Activated CD8-positive, alpha-beta memory T cell treated with anti-CD3 and anti-CD28 coated beads for 48 hours (primary cell): Measurements from ENCODE around the gene CENPX.

Source experiments
- DNase-seq, 3 experiments: peaks; one replicate each; pipeline ENCODE4 v3.0.0-alpha.2; 2020; ENCODE audit warnings: low read depth in 2 of 3, low spot score in 2 of 3

The CENPX gene

GRCh38 chr17:82022310-82022980 lies at the start of gene CENPX:
Gene CENPX, minus strand, starts transcription at chr17:82022878. Its CDS starts 17 bp downstream, at chr17:82022861.
- DNase-seq: no peak

GRCh38 chr17:82070611-82071010 lies 47.9 kb upstream of the CENPX start:
- no peak for DNase-seq

- DNase-seq: peak in 2 of 3 experiments; percentile 54 to 66
Measured at GRCh38 chr17:82065638-82066303, 43.1 kb upstream of the CENPX start, which contains the start of gene DUS1L. Gene DUS1L, minus strand, starts transcription at chr17:82065804. Its CDS starts 745 bp downstream, at chr17:82065059.

GRCh38 chr17:82065193-82065637 lies 42.5 kb upstream of the CENPX start:
- no peak for DNase-seq

GRCh38 chr17:82064433-82065192 lies 41.9 kb upstream of the CENPX start:
- no peak for DNase-seq

- DNase-seq: no peak
Measured at GRCh38 chr17:82063424-82064415, 41.0 kb upstream of the CENPX start.

- no peak for DNase-seq
Measured at GRCh38 chr17:82062984-82063368, 40.3 kb upstream of the CENPX start.

- DNase-seq: no peak
Measured at GRCh38 chr17:82062076-82062983, 39.7 kb upstream of the CENPX start.

GRCh38 chr17:82061047-82061925 lies 38.6 kb upstream of the CENPX start:
- DNase-seq: no peak

GRCh38 chr17:82060614-82061013 lies 37.9 kb upstream of the CENPX start:
- no peak for DNase-seq

GRCh38 chr17:82060001-82060380 lies 37.3 kb upstream of the CENPX start:
- DNase-seq: no peak

GRCh38 chr17:82059272-82060000 lies 36.8 kb upstream of the CENPX start:
- no peak for DNase-seq

GRCh38 chr17:82058855-82059249 lies 36.2 kb upstream of the CENPX start:
- no peak for DNase-seq

GRCh38 chr17:82058230-82058854 lies 35.7 kb upstream of the CENPX start:
- no peak for DNase-seq

- no peak for DNase-seq
Measured at GRCh38 chr17:82056729-82057621, 34.3 kb upstream of the CENPX start.

GRCh38 chr17:82055965-82056728 lies 33.5 kb upstream of the CENPX start:
- no peak for DNase-seq
